Right cardiac atrium (tissue), 5 donors: ENCODE measurements around the gene PPP6C. TPM values are rescaled to one million over a fixed set of nuclear protein-coding genes. Genes with fewer than 3 reads are reported as not detected.

Experiments used
- ATAC-seq, 2 donors: fragments of 200-7000 bp; cut with Tn5 transposase; one replicate each; pipeline versions ENCODE4 v1.8.0 to v1.9.1; 2020; ENCODE audit warnings: moderate library complexity in 2 of 2, mild to moderate bottlenecking in 1 of 2
- DNase-seq, 3 donors: peaks; one replicate each; pipeline ENCODE4 v3.0.0-alpha.2; 2020
- H3K27ac ChIP-seq: one replicate; pipeline ENCODE4 v1.5.1; 2013; ENCODE audit warnings: mild to moderate bottlenecking, low read length, control low read depth, moderate library complexity
- H3K27me3 ChIP-seq: one replicate; pipeline ENCODE4 v1.6.1; 2013; ENCODE audit not compliant: control insufficient read depth, insufficient read depth
- H3K4me1 ChIP-seq: one replicate; pipeline ENCODE4 v1.6.1; 2013; ENCODE audit warnings: low read length; ENCODE audit not compliant: control insufficient read depth, insufficient read depth
- H3K4me3 ChIP-seq: one replicate; pipeline ENCODE4 v1.5.1; 2013; ENCODE audit warnings: low read length, control low read depth
- H3K9me3 ChIP-seq: one replicate; pipeline ENCODE4 v1.6.1; 2013; ENCODE audit warnings: low read length; ENCODE audit not compliant: control insufficient read depth
- WGBS: extraction: QIAGEN DNeasy Blood & Tissue Kit; methylation state at CpG from one replicate; pipeline ENCODE4 v1.1.7; 2013; 5-methylcytosine and 5-hydroxymethylcytosine counted together
- intact Hi-C, 4 donors: fragments of 100-400 bp; cut with DNase I; formaldehyde crosslinking; loops; one replicate each; pipeline versions ENCODE4 v1.11.0 to v1.14.0; 2022 to 2023
- polyA plus RNA-seq: library from polyadenylated mRNA; stranded (reverse); fragments of 200-250 nt; gene quantifications from one replicate; pipeline ENCODE4 v1.2.3, GENCODE V29; 2013
- total RNA-seq, 4 donors: library from RNA; stranded (reverse); fragmentation: NEBNext Ultra II Directional; extraction: Animal tissue kit (Norgen Biotek cat#: 25700); gene quantifications; one replicate each; pipeline ENCODE4 v1.2.1, GENCODE V29; 2021
- donor health status: healthy with polysubstance abuse.
- donor health status: DM: no; HTN: yes; CAD: no.
- donor health status: DM: no; HTN: no; CAD: no.
- donor health status: DM: no; HTN: yes; CAD: no; lungs with severe emphysema.
- donor health status: DM: yes; HTN: yes; CAD: no.

The PPP6C gene
- total and polyA plus RNA-seq, 5 donors: 19.8 to 43.1 (median 36.6) TPM

- H3K4me3 ChIP-seq: no peak overlapping the region
- ATAC-seq (no peak), DNase-seq (no peak)
- no peak overlapping the region for H3K27ac ChIP-seq
- intact Hi-C loops: no loop called here
- no peaks in the 10 kb centered on the region for H3K27me3 ChIP-seq
- H3K9me3 ChIP-seq: no peaks in the 10 kb centered on the region
- WGBS: 98% methylated on average over 2 of the region's 2 CpGs
- H3K4me1 ChIP-seq: peaks cover 1% of the 10 kb centered on the region
Measured at GRCh38 chr9:125156551-125156950, 33.1 kb downstream of the PPP6C start.

- DNase-seq (no peak), ATAC-seq (no peak)
- H3K4me3 ChIP-seq: no peak overlapping the region
- peak overlapping the region; percentile 64 for H3K27ac ChIP-seq
- H3K4me1 ChIP-seq: no peaks in the 10 kb centered on the region
- no peaks in the 10 kb centered on the region for H3K9me3 ChIP-seq
- WGBS: 75% methylated on average over 4 of the region's 4 CpGs
- intact Hi-C loops: no loop called here
- H3K27me3 ChIP-seq: no peaks in the 10 kb centered on the region
Measured at GRCh38 chr9:125153712-125154367, 35.8 kb downstream of the PPP6C start.

- DNase-seq: no peak
- Histone ChIP-seq H3K27ac (no peak overlapping the region), H3K4me1 (no peaks in the 10 kb centered on the region), H3K4me3 (no peak overlapping the region), H3K9me3 (no peaks in the 10 kb centered on the region), H3K27me3 (no peaks in the 10 kb centered on the region)
- intact Hi-C loops: no loop called here
- WGBS: 86% methylated on average over 2 of the region's 2 CpGs
- no peak for ATAC-seq
Measured at GRCh38 chr9:125151730-125152129, 37.9 kb downstream of the PPP6C start.

- ATAC-seq (no peak), DNase-seq (no peak)
- intact Hi-C loops: no loop called here
- no peaks in the 10 kb centered on the region for H3K27me3 ChIP-seq
- no peaks in the 10 kb centered on the region for H3K9me3 ChIP-seq
- H3K4me3 ChIP-seq: no peak overlapping the region
- peak overlapping the region; percentile 45 for H3K27ac ChIP-seq
- no peaks in the 10 kb centered on the region for H3K4me1 ChIP-seq
- 58% methylated on average over 12 of the region's 12 CpGs for WGBS
Measured at GRCh38 chr9:125150349-125151245, 39.0 kb downstream of the PPP6C start.

GRCh38 chr9:125147401-125147951 lies 42.1 kb downstream of the PPP6C start:
- WGBS: 68% methylated on average over 3 of the region's 3 CpGs
- no peaks in the 10 kb centered on the region for H3K4me1 ChIP-seq
- no peak overlapping the region for H3K4me3 ChIP-seq
- intact Hi-C loops: loop anchor here in 1 of 4 donors (10.0 kb wide), 1 partner anchor 203 kb away; the partner anchor contains the start of gene GOLGA1
- ATAC-seq (no peak), DNase-seq (no peak)
- H3K27ac ChIP-seq: no peak overlapping the region
- no peaks in the 10 kb centered on the region for H3K27me3 ChIP-seq
- no peaks in the 10 kb centered on the region for H3K9me3 ChIP-seq

GRCh38 chr9:125146247-125146646 lies 43.4 kb downstream of the PPP6C start:
- intact Hi-C loops: loop anchor here in 1 of 4 donors (10.0 kb wide), 1 partner anchor 201 kb away; the partner anchor contains the start of gene GOLGA1
- Histone ChIP-seq H3K9me3 (no peaks in the 10 kb centered on the region), H3K27ac (no peak overlapping the region), H3K27me3 (no peaks in the 10 kb centered on the region), H3K4me1 (no peaks in the 10 kb centered on the region), H3K4me3 (no peak overlapping the region)
- ATAC-seq: no peak
- WGBS: 58% methylated on average over 4 of the region's 4 CpGs
- no peak for DNase-seq

- Histone ChIP-seq H3K4me1 (no peaks in the 10 kb centered on the region), H3K9me3 (no peaks in the 10 kb centered on the region), H3K27me3 (no peaks in the 10 kb centered on the region), H3K4me3 (no peak overlapping the region), H3K27ac (no peak overlapping the region)
- intact Hi-C loops: loop anchor here in 1 of 4 donors (10.0 kb wide), 1 partner anchor 201 kb away; the partner anchor contains the start of gene GOLGA1
- ATAC-seq: no peak
- 67% methylated on average over 4 of the region's 4 CpGs for WGBS
- DNase-seq: no peak
Measured at GRCh38 chr9:125145425-125145824, 44.2 kb downstream of the PPP6C start.

- intact Hi-C loops: loop anchor here in 1 of 4 donors (10.0 kb wide), 1 partner anchor 199 kb away; the partner anchor contains the start of gene GOLGA1
- Histone ChIP-seq H3K4me3 (peak within 1 kb of the TSS; percentile 93), H3K9me3 (no peaks in the 10 kb centered on the region), H3K27me3 (no peaks in the 10 kb centered on the region), H3K4me1 (no peaks in the 10 kb centered on the region), H3K27ac (no peak within 1 kb of the TSS)
- under 1% methylated on average over 46 of the region's 46 CpGs for WGBS
- DNase-seq (peak; percentile 99 to 100 (median 100)), ATAC-seq (peak; percentile 100)
Measured at GRCh38 chr9:125143377-125144090, 46.1 kb downstream of the PPP6C start, which contains the start of gene SCAI. Gene SCAI, minus strand, starts transcription at chr9:125143528. Its CDS starts 91 bp downstream, at chr9:125143437.

GRCh38 chr9:125142560-125143376 lies 46.8 kb downstream of the PPP6C start:
- intact Hi-C loops: loop anchor here in 1 of 4 donors (10.0 kb wide), 1 partner anchor 198 kb away; the partner anchor contains the start of gene GOLGA1
- DNase-seq (no peak), ATAC-seq (no peak)
- H3K4me3 ChIP-seq: peak overlapping the region; percentile 93
- WGBS: 3% methylated on average over 54 of the region's 54 CpGs
- no peak overlapping the region for H3K27ac ChIP-seq
- no peaks in the 10 kb centered on the region for H3K4me1 ChIP-seq
- H3K27me3 ChIP-seq: no peaks in the 10 kb centered on the region
- no peaks in the 10 kb centered on the region for H3K9me3 ChIP-seq

GRCh38 chr9:125141751-125142150 lies 47.9 kb downstream of the PPP6C start:
- WGBS: 95% methylated on average over 4 of the region's 4 CpGs
- Histone ChIP-seq H3K4me1 (no peaks in the 10 kb centered on the region), H3K27ac (no peak overlapping the region), H3K9me3 (no peaks in the 10 kb centered on the region), H3K4me3 (no peak overlapping the region), H3K27me3 (no peaks in the 10 kb centered on the region)
- intact Hi-C loops: loop anchor here in 1 of 4 donors (10.0 kb wide), 1 partner anchor 197 kb away; the partner anchor contains the start of gene GOLGA1
- ATAC-seq (no peak), DNase-seq (no peak)
